H4 (cell line): ENCODE measurements around the gene NDUFS7. TPM values are rescaled to one million over a fixed set of nuclear protein-coding genes. Genes with fewer than 3 reads are reported as not detected.
A peak's percentile ranks its signal among the peaks of the same experiment; 100 is the strongest.

Source experiments
- DNase-seq: peaks from one replicate; pipeline ENCODE4 v3.0.0-alpha.2; 2015; ENCODE audit warnings: low spot score
- total RNA-seq: library from RNA; depleted of rRNA; stranded (reverse); fragments of >200 nt; shearing (Covaris generic); gene quantifications from 2 replicates; pipeline ENCODE4 v1.2.3, GENCODE V29; 2014

Gene NDUFS7
- total RNA-seq, 1 experiment from 2014 or later: 67.9 TPM

- no peak for DNase-seq
Measured at GRCh38 chr19:1400281-1401137, 16.8 kb downstream of the NDUFS7 start.

DNA sequence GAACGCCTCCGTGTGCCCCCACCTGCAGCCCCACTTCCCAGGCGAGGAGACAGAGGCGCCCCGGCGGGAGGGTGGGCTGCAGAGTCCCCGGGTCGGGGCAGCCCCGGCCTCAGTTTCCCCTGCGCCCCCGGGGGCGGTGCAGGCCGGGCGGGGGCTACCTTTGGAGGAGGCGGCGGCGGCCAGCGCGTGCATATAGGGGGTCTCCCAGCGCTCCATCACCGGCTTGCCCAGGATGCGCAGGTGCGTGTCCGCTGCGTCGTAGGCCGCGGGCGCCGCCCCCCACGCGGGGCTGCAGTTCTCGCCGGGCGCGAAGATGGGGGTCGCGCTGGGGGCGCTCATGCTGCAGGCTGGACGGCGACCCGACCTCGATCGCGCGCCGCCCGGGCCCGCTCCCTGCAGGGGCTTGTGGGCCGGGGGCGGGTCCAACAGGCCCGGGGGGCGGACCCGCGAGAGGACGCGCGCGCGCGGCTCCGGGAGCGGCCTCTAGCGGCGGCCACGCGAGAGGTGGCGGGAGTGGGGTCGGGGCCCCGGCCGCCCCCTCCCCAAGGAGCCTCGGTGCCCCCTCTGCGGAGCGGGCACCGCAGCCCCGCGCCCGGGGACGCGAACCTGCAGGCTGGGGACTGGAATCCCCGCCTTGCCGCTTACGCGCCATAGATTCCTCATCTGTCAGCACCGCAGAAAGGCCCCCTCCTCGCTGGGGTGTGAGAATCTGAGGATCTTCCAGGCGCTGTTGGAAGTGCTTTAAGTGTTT, 17.6 kb downstream of the NDUFS7 start, which contains the start of gene GAMT:
Gene GAMT (minus strand): TSS at position 405 of the 751 bp plus-strand sequence. CDS start 66 bp downstream, at position 339.
- no peak for DNase-seq

DNA sequence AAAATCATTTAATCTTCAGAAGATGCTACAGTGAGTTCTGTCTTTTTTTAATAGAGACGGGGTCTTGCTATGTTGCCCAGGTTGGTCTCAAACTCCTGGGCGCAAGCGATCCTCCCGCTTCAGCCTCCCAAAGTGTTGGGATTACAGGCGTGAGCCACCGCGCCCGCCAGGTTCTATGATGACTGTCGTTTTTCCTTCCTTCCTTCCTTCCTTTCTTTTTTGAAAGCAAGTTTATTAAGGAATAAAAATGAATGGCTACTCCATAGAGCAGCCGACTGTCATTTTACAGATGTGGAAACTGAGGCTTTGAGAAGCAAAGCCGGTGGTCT, 18.1 kb downstream of the NDUFS7 start:
- DNase-seq: no peak

- no peak for DNase-seq
Measured at GRCh38 chr19:1402411-1403070, 18.8 kb downstream of the NDUFS7 start.

- peak; percentile 90 for DNase-seq
Measured at GRCh38 chr19:1406774-1407527, 23.2 kb downstream of the NDUFS7 start.

DNA sequence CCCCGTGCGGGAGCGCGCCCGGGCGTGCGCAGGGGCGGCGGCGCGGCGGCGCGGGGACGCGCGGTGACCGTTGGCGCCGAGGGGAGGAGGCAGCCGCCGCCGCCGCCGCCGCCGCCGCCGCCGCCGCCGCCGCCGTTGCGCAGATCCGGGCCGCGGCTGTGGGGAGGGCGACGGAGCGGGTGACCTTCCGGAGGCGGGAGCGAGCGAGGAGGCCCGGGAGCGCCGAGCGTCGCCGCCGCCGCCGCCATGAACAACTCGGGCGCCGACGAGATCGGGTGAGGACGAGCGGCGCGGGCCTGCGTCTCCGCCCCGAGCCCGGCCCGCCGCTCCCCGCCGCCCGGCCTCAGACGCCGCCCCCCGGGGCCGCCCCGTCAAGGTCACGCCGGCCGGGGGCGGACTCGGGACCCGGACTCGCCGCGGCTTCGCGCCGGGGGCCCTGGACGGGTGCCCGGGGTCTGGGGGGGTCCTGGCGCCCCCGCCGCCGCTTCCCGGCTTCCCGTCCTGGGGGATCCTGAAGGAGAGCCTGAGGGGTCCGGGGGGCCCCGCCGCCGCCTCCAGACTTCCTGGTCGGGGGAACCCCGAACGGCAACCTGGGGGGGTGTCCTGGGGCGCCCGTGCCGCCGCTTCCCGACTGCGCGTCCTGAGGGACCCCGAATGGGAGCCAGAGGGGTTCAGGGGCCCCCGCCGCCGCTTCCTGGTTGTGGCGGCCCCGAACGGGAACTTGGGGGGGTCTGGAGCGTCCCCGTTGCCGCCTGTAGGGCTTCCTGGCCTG, 24.0 kb downstream of the NDUFS7 start, which contains the start of gene DAZAP1:
Gene DAZAP1 (plus strand): TSS at position 59 of the 772 bp plus-strand sequence. CDS start 188 bp downstream, at position 247.
- no peak for DNase-seq

DNA sequence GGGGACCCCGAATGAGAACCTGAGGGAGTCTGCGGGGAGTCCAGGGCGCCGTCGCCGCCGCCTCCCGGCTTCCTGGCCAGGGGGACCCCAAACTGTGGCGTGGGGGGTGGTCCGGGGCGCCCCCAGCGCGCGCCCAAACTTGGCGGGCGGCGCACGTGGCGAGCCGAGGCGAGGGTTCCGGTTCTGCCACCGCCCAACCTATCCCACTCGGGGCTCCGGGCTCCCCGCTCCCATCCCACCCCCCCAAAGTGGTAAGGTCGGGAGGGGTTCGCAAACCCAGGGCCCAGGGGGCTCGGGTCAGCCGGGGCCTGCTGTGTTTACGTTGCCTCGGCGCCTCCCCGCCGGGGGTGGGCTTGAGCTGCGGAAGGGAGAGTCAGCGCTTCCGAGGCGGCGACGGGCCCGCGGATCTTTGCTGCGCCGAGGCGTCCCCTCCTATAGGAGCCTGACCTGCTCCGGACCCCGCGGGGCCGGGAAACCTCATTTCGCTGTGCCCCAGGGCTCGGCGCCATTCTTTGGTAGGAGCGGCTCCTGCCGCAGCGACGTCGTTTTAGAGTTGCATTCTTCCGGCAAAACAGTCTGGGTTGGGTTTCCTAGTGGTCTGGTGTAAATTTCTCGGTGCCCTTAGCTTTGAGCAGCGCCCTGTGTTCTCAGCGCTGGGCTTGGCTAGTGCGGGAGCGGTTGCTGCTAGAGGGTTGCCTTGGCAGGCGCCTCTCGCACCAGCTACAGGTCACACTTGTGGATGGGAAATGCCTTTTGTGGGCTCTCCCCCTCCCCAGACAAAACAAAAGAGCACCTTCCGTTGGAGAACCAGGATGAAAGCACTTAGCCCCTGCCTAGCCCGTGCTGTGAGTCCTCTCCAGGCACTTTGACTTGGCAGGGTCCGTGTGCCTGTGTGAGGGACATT, 24.8 kb downstream of the NDUFS7 start:
- no peak for DNase-seq

GRCh38 chr19:1409204-1410005, 25.7 kb downstream of the NDUFS7 start:
- no peak for DNase-seq

- DNase-seq: no peak
Measured at GRCh38 chr19:1410136-1410786, 26.6 kb downstream of the NDUFS7 start.

GRCh38 chr19:1410789-1411188, 27.1 kb downstream of the NDUFS7 start:
- no peak for DNase-seq

GRCh38 chr19:1411255-1412191, 27.8 kb downstream of the NDUFS7 start:
- no peak for DNase-seq

GRCh38 chr19:1412323-1412923, 28.7 kb downstream of the NDUFS7 start:
- no peak for DNase-seq

DNA sequence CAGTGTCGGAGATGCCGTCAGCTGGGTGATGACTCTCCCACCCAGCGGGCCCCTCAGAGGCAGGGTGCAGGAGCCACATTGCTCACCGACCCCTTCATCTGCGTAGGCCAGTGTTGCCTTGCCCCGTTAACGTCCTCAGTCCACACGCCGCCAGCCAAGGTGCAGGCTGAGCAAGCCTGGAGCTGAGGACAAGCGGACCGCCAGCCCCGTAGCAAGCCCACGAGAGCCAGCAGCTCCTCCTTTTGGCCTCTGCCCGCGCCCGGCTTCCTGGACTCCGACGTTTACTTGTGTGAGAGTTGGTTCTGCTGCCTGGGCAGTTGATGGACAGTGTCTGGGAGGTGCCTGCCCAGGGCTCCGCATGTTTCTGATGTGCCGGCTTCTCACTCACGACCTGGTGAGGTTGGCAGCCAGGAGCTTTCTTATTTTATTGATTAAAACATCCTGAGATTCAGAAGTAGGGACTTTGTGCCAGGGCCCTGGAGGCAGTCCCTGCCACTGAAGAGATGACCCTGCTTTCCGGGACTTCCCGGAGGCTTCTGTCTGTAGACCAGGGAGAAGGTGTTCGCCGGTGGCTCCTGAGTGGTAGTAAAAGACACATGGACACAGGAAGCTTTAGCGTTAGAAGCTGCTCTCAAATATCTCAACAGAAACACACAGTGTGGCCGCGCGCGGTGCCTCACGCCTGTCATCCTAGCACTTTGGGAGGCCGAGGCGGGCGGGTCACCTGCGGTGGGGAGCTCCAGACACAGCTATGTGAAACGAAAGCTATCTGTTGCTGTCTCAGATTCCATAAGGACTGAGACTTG, 29.5 kb downstream of the NDUFS7 start:
- DNase-seq: no peak

GRCh38 chr19:1416014-1416841, 32.5 kb downstream of the NDUFS7 start:
- no peak for DNase-seq

DNA sequence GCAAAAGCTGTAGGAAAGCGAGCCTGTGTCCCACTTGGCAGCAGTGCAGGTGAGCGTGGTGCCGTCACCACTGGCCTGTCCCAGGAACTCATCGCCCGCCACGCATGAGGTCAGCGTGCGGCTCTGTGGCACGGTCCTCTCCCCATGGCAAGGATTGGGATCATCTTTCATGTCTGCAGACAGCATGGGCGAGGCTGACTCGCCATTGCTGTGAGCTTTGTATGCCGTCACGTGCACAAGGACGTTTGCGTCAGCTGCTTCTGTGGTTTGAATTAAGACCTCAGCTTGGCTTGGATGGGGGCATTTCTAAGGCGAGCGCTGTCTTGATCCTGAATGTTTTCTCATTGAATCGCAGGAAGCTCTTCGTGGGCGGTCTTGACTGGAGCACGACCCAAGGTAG, 33.4 kb downstream of the NDUFS7 start:
- DNase-seq: no peak
